ENCODE measurements around the gene SQOR.

GRCh38 chr15:45635763-45636292, 999 bp downstream of the SQOR start:
- TF ChIP-seq POLR2A (IDR thresholded peaks at IDR 0.05; ENCODE audit: low read depth) (no peak), CTCF (IDR thresholded peaks at IDR 0.05) (no peak), POLR2AphosphoS5 (IDR thresholded peaks at IDR 0.05) (no peak)
